Gastroesophageal sphincter (tissue), 3 donors: ENCODE data around the gene AUTS2.

Experiments used
- CTCF ChIP-seq, 4 experiments: fragments of 200-600 bp in 2 of 4; fragments of 450-650 bp in 2 of 4; sonication (generic) in 1 of 4; IDR thresholded peaks; one replicate each; pipeline ENCODE4 v1.5.1; 2017 to 2019; ENCODE audit warnings: antibody characterized with exemption in 4 of 4, mild to moderate bottlenecking in 2 of 4, moderate library complexity in 2 of 4
- POLR2A ChIP-seq, 2 donors: fragments of 450-650 bp; IDR thresholded peaks; one replicate each; pipeline ENCODE4 v1.6.1; 2017; ENCODE audit warnings: antibody characterized with exemption in 2 of 2, mild to moderate bottlenecking in 2 of 2, moderate library complexity in 1 of 2
- POLR2AphosphoS5 ChIP-seq: sonication (generic); formaldehyde crosslinking; IDR thresholded peaks from one replicate; pipeline ENCODE4 v1.6.1; 2017; ENCODE audit warnings: antibody characterized with exemption

GRCh38 chr7:70830426-70830825 lies 1232.2 kb downstream of the AUTS2 start:
- TF ChIP-seq CTCF (IDR thresholded peaks at IDR 0.05) (no peak), POLR2A (IDR thresholded peaks at IDR 0.05) (no peak), POLR2AphosphoS5 (no peak)
